Hematopoietic multipotent progenitor cell treated with erythropoietin and hydrocortisone succinate and interleukin-3 and kit ligand, for 4 days (in vitro differentiated cells): Measurements from ENCODE around the gene LKAAEAR1.

Experiments used
- DNase-seq: peaks from one replicate; pipeline ENCODE4 v3.0.0-alpha.2; 2015

Gene LKAAEAR1

DNA sequence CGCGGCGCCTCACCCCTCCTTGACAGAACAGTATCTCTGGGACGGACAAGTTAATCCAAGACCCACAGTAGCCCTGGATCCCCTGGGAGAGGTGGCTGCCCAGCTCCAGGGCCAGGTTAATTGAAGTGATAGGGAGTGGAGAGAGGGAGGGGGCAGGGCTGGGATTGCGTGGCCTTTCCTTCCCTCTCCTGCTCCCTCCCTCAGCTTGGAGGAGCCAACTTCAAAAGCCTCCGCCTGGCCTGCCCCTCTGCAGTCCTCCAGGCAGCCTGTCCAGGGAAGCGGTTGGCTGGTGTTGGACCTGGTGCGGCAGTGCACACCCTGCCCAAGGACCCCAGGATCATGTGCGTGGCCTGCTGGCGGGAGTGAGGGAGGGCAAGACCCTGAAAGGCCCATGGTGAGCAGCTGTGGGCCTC is 48.3 kb downstream of the LKAAEAR1 start, which contains the start of gene C20orf204:
Gene C20orf204 (plus strand): TSS at position 250 of the 413 bp plus-strand sequence. CDS start 142 bp downstream, at position 392.
- no peak for DNase-seq

GRCh38 chr20:64035066-64035932 is 48.9 kb downstream of the LKAAEAR1 start:
- DNase-seq: no peak

GRCh38 chr20:64033981-64034493 is 50.2 kb downstream of the LKAAEAR1 start:
- no peak for DNase-seq
